Activated CD4-positive, alpha-beta memory T cell treated with anti-CD3 and anti-CD28 coated beads for 36 hours (primary cell): ENCODE measurements around the gene ACAP3. TPM values are rescaled to one million over a fixed set of nuclear protein-coding genes. Genes with fewer than 3 reads are reported as not detected.

ENCODE experiments used
- CTCF ChIA-PET: fragments of 350-600 bp; sonication (Branson Sonifier 250); formaldehyde crosslinking; loops from one replicate; lab custom pipeline; 2021; ENCODE audit warnings: antibody characterized with exemption, inconsistent platforms; lab: Charles Lee
- POLR2A ChIA-PET: fragments of 350-600 bp; sonication (Branson Sonifier 250); formaldehyde crosslinking; loops from one replicate; lab custom pipeline; 2021; ENCODE audit warnings: antibody characterized with exemption; lab: Charles Lee
- DNase-seq: peaks from one replicate; pipeline ENCODE4 v3.0.0-alpha.2; 2020
- H3K27ac Mint-ChIP-seq: one replicate; pipeline ENCODE4 v1.8.0; 2021; ENCODE audit warnings: mixed read lengths
- H3K27me3 Mint-ChIP-seq: one replicate; pipeline ENCODE4 v1.8.0; 2021; ENCODE audit warnings: mixed read lengths
- H3K36me3 Mint-ChIP-seq: one replicate; pipeline ENCODE4 v1.8.0; 2021; ENCODE audit warnings: mixed read lengths
- H3K4me1 Mint-ChIP-seq: one replicate; pipeline ENCODE4 v1.8.0; 2021; ENCODE audit warnings: low read depth, mixed read lengths
- H3K4me3 Mint-ChIP-seq: one replicate; pipeline ENCODE4 v1.8.0; 2021; ENCODE audit warnings: mild to moderate bottlenecking, mixed read lengths
- H3K9me3 Mint-ChIP-seq: one replicate; pipeline ENCODE4 v1.8.0; 2021; ENCODE audit warnings: mixed read lengths
- intact Hi-C: fragments of 100-400 bp; cut with micrococcal nuclease; formaldehyde crosslinking; loops from one replicate; pipeline ENCODE4 v1.15.1; 2023
- total RNA-seq, 2 experiments: library from RNA; stranded (reverse); gene quantifications; one replicate each; pipeline ENCODE4 v1.2.3, GENCODE V29; 2021

ACAP3 gene
- 10 to 100 TPM; 31.8 to 32.0 TPM for total RNA-seq

GRCh38 chr1:1307923-1308755, at the start of gene ACAP3, which contains the start of gene PUSL1:
Gene ACAP3 (minus strand): TSS chr1:1307930. CDS start chr1:1307815, 115 bp downstream.
Gene PUSL1 (plus strand): TSS chr1:1308597. CDS start chr1:1308644, 47 bp downstream.
- Mint-ChIP-seq H3K9me3 (no peaks in the 10 kb centered on the region), H3K27ac (peak within 1 kb of the TSS; percentile 82), H3K36me3 (peaks cover 3% of the 10 kb centered on the region), H3K4me1 (peaks cover 29% of the 10 kb centered on the region), H3K27me3 (no peaks in the 10 kb centered on the region), H3K4me3 (peak within 1 kb of the TSS; percentile 81)
- ChIA-PET POLR2A (no interaction called here), CTCF (no interaction called here)
- DNase-seq = peak; percentile 91
- intact Hi-C loops = loop anchor here (1.0 to 5.0 kb wide), 7 partner anchors 36 to 275 kb away; partner anchors contain the start of genes AURKAIP1, B3GALT6, C1orf159 and DVL1

- DNase-seq = no peak
- no peak overlapping the region for H3K4me3 Mint-ChIP-seq
- intact Hi-C loops = no loop called here
- CTCF ChIA-PET = no interaction called here
- peaks cover 29% of the 10 kb centered on the region for H3K27me3 Mint-ChIP-seq
- no peak overlapping the region for H3K27ac Mint-ChIP-seq
- H3K9me3 Mint-ChIP-seq = no peaks in the 10 kb centered on the region
- peaks cover 6% of the 10 kb centered on the region for H3K4me1 Mint-ChIP-seq
- no peaks in the 10 kb centered on the region for H3K36me3 Mint-ChIP-seq
- POLR2A ChIA-PET = no interaction called here
These were observed 49.2 kb upstream of the ACAP3 start for GRCh38 chr1:1356796-1357401.

- Mint-ChIP-seq H3K27me3 (peaks cover 31% of the 10 kb centered on the region), H3K9me3 (no peaks in the 10 kb centered on the region), H3K27ac (no peak overlapping the region), H3K4me1 (peaks cover 6% of the 10 kb centered on the region), H3K36me3 (no peaks in the 10 kb centered on the region), H3K4me3 (no peak overlapping the region)
- no peak for DNase-seq
- intact Hi-C loops = no loop called here
- CTCF ChIA-PET = no interaction called here
- POLR2A ChIA-PET = no interaction called here
These were observed 48.6 kb upstream of the ACAP3 start for GRCh38 chr1:1356166-1356795.

GRCh38 chr1:1355416-1355815, 47.7 kb upstream of the ACAP3 start:
- POLR2A ChIA-PET = interaction anchor here (1.2 kb wide), 1 partner anchor 13 kb away, joined by 3 read pairs; no protein-coding TSS in a partner anchor
- no peak overlapping the region for H3K4me3 Mint-ChIP-seq

GRCh38 chr1:1354271-1355247, 46.8 kb upstream of the ACAP3 start:
- CTCF ChIA-PET = no interaction called here
- intact Hi-C loops = no loop called here
- POLR2A ChIA-PET = interaction anchor here (1.2 kb wide), 2 partner anchors 14 to 21 kb away, joined by 3 to 6 read pairs; partner anchors contain the start of gene AURKAIP1

More at GRCh38 chr1:1355416-1355815, 47.7 kb upstream of the ACAP3 start:
- H3K36me3 Mint-ChIP-seq = no peaks in the 10 kb centered on the region
- CTCF ChIA-PET = no interaction called here
- H3K27ac Mint-ChIP-seq = no peak overlapping the region
- intact Hi-C loops = no loop called here
- peaks cover 31% of the 10 kb centered on the region for H3K27me3 Mint-ChIP-seq
- H3K4me1 Mint-ChIP-seq = peaks cover 6% of the 10 kb centered on the region
- DNase-seq = no peak
- H3K9me3 Mint-ChIP-seq = no peaks in the 10 kb centered on the region

GRCh38 chr1:1353389-1354151, 45.8 kb upstream of the ACAP3 start:
- Mint-ChIP-seq H3K27ac (no peak overlapping the region), H3K4me3 (no peak overlapping the region), H3K36me3 (no peaks in the 10 kb centered on the region), H3K9me3 (no peaks in the 10 kb centered on the region), H3K27me3 (peaks cover 31% of the 10 kb centered on the region), H3K4me1 (peaks cover 2% of the 10 kb centered on the region)
- ChIA-PET CTCF (interaction anchor here (2.5 kb wide), 1 partner anchor 19 kb away, joined by 10 read pairs; no protein-coding TSS in a partner anchor), POLR2A (interaction anchor here (1.2 kb wide), 1 partner anchor 22 kb away, joined by 6 read pairs; the partner anchor contains the start of gene AURKAIP1)
- intact Hi-C loops = no loop called here
- DNase-seq = no peak

More at GRCh38 chr1:1354271-1355247, 46.8 kb upstream of the ACAP3 start:
- H3K9me3 Mint-ChIP-seq = no peaks in the 10 kb centered on the region
- H3K36me3 Mint-ChIP-seq = no peaks in the 10 kb centered on the region
- H3K4me3 Mint-ChIP-seq = no peak overlapping the region
- H3K27ac Mint-ChIP-seq = no peak overlapping the region
- H3K27me3 Mint-ChIP-seq = peaks cover 31% of the 10 kb centered on the region
- no peak for DNase-seq
- H3K4me1 Mint-ChIP-seq = peaks cover 6% of the 10 kb centered on the region

GRCh38 chr1:1352786-1353388, 45.2 kb upstream of the ACAP3 start:
- peak overlapping the region; percentile 30 for H3K27ac Mint-ChIP-seq
- peaks cover 31% of the 10 kb centered on the region for H3K27me3 Mint-ChIP-seq
- H3K36me3 Mint-ChIP-seq = no peaks in the 10 kb centered on the region
- no peak for DNase-seq
- peaks cover 6% of the 10 kb centered on the region for H3K4me1 Mint-ChIP-seq
- POLR2A ChIA-PET = no interaction called here
- H3K4me3 Mint-ChIP-seq = peak overlapping the region; percentile 35
- intact Hi-C loops = no loop called here
- CTCF ChIA-PET = interaction anchor here (2.5 kb wide), 1 partner anchor 19 kb away, joined by 10 read pairs; no protein-coding TSS in a partner anchor
- H3K9me3 Mint-ChIP-seq = no peaks in the 10 kb centered on the region

- ChIA-PET POLR2A (no interaction called here), CTCF (interaction anchor here (1.0 to 2.5 kb wide), 2 partner anchors 20 to 23 kb away, joined by 4 to 10 read pairs; partner anchors contain the start of gene AURKAIP1)
- no peaks in the 10 kb centered on the region for H3K36me3 Mint-ChIP-seq
- DNase-seq = no peak
- H3K9me3 Mint-ChIP-seq = no peaks in the 10 kb centered on the region
- intact Hi-C loops = no loop called here
- H3K27ac Mint-ChIP-seq = no peak overlapping the region
- peaks cover 14% of the 10 kb centered on the region for H3K4me1 Mint-ChIP-seq
- peaks cover 25% of the 10 kb centered on the region for H3K27me3 Mint-ChIP-seq
- peak overlapping the region; percentile 35 for H3K4me3 Mint-ChIP-seq
These were observed 44.0 kb upstream of the ACAP3 start for GRCh38 chr1:1351511-1352427.

- Mint-ChIP-seq H3K27ac (no peak within 1 kb of the TSS), H3K36me3 (no peaks in the 10 kb centered on the region), H3K9me3 (no peaks in the 10 kb centered on the region), H3K4me3 (peak within 1 kb of the TSS; percentile 74), H3K4me1 (peaks cover 22% of the 10 kb centered on the region), H3K27me3 (peaks cover 25% of the 10 kb centered on the region)
- DNase-seq = peak; percentile 72
- ChIA-PET CTCF (no interaction called here), POLR2A (no interaction called here)
- intact Hi-C loops = loop anchor here (1.0 kb wide), 2 partner anchors 26 to 41 kb away; partner anchors contain the start of genes AURKAIP1 and PUSL1
These were observed 41.7 kb upstream of the ACAP3 start, which contains the start of gene DVL1 for GRCh38 chr1:1349256-1350012. Gene DVL1 (minus strand): TSS chr1:1349418. CDS start chr1:1349065, 353 bp downstream.
